ENCODE data around the gene KIAA1755.

DNA sequence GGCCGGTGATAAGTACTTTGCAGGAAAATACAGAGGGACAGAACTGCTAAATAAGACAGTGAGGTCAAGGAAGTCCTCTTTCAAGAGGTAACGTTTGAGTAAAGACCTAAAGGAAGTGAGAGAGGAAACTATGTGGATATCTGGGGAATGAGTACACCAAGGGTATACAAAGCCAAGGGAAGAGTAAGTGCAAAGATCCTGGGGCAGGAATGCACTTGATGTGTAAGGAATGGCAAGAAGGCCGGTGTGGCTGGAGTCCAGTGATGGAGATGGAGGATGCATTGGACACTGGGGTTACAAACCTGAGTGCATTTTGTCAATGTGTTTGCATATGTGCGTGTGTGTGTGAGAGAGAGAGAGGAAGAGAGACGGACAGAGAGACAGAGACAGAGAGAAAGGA lies 63.3 kb downstream of the KIAA1755 start:
- TF ChIP-seq, protein P1, sequence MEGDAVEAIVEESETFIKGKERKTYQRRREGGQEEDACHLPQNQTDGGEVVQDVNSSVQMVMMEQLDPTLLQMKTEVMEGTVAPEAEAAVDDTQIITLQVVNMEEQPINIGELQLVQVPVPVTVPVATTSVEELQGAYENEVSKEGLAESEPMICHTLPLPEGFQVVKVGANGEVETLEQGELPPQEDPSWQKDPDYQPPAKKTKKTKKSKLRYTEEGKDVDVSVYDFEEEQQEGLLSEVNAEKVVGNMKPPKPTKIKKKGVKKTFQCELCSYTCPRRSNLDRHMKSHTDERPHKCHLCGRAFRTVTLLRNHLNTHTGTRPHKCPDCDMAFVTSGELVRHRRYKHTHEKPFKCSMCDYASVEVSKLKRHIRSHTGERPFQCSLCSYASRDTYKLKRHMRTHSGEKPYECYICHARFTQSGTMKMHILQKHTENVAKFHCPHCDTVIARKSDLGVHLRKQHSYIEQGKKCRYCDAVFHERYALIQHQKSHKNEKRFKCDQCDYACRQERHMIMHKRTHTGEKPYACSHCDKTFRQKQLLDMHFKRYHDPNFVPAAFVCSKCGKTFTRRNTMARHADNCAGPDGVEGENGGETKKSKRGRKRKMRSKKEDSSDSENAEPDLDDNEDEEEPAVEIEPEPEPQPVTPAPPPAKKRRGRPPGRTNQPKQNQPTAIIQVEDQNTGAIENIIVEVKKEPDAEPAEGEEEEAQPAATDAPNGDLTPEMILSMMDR (IDR thresholded peaks at IDR 0.05) = no peak
- no peak for TF ChIP-seq POLR2AphosphoS5 (IDR thresholded peaks at IDR 0.05)
- TF ChIP-seq EP300 (IDR thresholded peaks at IDR 0.05) = no peak
- no peak for TF ChIP-seq POLR2A (IDR thresholded peaks at IDR 0.05)
